ENCODE results near the gene DBH.

DBH gene

DNA sequence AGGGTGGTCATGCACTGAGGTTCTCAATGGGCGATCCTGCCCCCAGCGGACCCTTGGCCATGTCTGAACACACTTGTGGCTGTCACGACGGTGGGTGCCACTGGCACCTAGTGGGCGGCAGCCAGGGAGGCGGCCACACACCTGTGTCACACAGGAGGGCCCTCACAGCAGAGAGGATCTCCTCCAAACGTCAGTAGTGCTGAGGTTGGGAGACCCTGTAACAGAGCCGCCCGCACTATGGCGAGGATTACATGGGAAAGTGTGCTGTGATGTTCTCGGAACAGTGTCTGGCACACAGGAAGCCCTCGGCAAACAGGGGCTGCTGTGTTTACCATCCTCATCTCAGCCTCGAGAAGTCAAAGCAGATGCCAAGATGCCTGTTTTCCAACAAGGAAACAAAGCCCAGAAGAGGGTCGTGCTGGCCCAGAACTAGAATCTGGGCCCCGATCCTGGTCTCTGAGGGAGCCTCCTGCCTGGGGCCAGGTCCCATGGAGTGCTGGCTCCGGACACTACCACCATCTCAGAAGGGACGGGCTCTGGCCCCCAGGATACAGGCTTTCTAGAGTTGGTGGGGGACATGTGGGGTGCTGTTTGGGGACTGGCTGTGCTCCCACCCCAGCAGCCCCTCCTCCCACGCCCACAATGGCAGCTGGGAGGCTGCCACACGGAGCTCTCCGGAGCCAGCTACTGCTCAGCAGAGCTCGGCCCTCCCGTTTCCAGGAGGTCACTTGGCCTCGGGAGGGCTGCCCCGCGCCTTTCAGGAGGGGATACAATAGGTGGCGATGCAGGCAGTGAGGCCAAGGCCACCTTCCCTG is 48.2 kb downstream of the DBH start:
- no peak for DNase-seq (ENCODE audit: low read depth)

DNA sequence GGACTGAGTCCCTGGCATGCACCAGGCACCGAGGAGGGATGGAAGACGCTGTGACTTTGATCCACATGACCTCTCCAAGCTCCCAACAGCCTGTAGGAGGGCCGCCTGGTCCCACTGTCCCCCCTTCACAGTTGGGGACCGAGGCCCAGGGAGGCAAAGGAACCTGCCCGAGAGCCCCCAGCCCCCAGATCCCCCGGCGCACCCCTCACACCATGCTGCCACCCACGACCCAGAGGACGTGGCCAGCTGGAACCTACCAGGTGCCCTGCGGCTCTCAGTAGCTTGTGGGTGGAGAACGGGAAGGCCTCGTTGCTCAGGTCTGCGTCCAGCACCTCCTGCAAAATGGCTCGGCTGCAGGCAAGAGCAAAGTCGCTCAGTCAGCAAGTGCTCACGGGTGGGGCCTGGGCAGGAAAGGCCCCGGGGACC is 48.8 kb downstream of the DBH start:
- DNase-seq (ENCODE audit: low read depth) = no peak

DNA sequence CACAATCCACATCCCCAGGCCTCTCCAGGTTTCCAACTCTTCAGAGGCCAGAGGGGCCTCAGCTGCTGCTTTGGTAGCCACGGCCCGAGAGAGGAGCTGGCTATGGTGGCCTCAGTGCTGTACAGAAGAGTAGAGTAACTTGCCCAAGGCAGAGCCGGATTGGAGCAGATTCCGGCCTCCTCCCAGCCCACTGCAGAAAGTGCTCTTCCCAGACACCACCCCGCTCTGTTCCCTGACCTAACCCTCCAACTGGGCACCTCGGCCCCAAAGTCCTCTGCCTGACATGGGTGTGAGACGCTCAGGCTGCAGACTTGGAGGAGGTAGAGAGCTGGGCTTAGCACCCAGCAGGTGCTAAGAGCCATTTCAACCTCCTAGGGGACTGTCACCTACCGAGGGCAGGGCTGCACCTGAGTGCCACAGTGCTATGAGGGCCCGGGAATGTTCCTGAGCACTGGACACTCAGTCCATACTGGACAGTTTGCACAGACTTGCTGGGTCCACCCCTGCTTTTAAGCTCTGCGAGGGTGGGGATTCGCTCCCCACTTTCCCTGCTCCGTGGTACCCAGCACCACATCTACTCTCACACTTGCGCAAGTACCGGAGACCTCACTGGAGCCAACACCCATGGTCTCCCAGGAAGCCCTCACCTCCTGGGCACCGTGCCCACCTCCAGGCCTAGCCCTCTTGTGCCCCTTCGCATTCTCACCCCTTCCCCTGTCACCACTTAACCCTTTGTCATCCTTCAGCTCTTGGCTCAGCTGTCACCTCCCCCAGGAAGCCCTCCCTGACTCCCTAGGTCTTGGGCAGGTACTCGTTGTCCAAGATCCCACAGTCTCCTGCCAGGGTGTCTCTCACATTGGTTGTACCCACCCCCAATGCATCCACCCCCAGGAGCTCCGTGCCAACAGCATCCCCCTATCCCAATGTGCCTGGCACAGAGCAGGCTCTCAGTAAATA is 49.8 kb downstream of the DBH start:
- DNase-seq (ENCODE audit: low read depth) = no peak

DNA sequence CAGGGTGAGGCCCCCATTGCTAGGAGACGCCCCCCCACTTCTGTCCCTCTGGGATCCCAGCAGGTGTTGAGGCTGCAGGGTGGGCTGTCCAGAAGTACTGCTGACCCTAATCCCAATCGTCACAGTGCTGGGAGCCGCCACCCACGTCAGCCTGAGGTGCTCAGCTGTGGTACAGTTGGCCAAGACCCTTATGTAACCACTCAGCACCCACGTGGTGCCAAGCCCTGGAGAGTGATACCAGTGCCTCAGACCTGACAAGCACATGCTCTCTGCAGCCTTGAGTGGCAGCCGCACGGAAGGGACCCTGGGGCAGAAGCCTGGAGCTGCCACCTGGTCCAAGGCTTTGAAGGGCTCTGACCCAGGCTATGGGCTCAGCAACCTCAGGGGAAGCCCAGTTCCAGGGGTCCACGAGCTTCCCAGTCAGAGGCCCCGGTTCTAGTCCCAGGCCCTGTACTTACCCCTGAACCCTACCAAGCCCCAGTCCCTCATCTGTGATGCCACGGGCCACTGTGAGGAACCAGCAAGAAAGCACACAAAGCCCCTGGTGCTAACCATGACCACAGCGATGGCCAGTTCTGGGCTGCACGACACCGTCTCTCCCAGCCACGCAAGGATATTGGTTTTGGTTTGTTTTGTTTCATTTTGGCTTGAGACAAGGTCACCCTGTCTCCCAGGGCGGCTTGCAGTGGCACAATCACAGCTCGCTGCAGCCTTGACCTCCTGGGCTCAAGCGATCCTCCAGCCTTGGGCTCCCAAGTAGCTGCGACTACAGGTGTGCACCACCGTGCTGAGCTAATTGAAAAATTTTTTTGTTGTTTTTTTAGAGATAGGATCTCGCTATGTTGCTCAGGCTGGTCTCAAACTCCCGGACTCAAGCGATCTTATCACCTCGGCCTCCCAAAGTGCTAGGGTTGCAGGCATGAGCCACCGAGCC is 50.7 kb downstream of the DBH start:
- no peak for DNase-seq (ENCODE audit: low read depth)

DNA sequence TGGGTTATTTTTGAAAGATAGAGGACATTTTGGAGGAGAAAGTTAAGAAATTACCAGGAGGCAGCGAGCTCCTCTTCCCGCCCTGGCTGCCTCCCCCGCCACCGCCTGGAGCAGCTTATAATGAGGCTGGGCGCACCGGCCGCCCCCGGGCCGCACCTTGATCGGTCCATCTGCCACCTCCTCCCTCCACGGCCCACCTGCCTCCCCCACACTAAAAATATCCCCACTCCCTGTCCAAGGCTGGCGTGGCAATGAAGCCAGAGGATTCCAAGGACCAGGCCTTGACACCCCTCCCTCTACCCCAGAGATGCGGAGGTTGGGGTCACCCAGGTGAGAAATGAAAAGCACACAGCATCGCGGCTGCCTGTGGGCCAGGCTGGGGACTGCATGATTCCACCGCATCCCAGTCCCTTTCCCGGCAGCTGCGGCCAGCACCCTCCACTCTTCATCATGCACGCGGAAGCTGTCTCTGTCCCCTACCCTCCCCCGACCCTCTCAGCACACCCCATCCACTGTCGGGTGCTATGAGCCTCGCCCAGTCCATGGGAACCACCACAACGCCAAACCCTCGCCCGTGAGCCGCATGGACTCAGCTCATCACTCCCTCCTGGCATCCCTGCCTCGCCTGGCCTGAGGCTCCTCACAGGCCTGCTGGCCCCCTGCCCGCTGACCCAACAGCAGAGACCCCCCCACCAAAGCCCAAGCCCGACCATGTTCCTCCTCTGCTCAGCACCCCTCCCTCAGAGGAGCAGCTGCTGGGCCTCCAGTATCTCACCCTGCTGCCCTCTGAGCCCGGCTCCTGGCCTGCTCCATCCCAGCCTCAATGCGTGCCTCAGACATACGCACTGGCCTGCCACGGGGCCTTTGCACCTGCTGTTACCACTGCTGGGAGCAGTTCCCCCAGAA is 51.9 kb downstream of the DBH start:
- DNase-seq (ENCODE audit: low read depth) = no peak

DNA sequence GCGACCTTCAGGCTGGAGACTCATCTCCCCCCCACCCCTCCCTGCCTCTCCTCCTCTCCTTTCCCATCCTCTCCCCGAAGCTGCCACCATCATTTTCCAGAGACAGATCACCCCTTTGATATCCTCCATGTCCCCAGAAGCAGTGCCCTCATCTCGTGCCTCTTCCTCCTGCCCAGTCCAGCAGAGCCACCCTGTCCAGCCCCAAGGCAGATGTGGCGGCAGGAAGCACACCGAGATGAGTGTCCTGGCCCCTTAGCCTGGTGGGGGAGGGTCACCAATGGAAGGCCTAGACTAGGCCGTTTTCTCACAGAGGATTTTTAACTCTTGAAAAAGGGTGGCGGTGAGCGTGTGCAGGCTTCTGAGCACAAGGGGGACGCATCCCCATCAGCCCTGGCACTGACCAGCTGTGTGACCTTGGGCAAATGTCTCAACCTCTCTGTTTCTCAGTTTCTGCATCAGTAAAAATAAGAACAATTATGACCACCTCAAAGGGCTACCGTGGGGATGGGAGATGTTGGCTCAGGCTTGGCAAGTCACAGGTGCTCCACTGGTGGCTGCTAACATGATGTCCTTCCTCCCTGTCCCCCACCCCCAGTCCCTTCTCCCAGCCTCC is 53.1 kb downstream of the DBH start:
- DNase-seq (ENCODE audit: low read depth) = no peak

DNA sequence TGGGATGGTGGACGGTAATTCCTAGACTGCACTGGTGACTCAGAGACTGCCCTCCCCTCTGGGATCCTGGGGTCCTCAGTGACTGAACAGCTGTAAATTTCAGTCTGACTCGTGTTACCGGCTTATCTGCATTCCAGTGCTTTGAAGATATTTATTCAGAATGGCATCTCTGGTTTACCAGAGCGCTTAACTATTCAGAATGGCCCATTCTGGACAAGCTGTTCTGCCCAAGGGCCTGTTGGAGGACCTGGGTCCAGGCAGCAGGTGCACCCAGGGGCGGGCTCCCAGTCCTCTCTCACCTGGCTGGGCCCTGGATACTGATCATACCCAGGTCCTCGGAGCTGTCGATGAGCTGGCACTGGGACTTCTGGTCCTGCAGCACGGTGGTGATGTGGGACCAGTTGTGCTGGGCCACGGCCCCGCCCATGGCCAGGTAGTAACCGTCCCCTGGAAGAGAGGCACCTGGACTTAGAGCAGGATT is 54.0 kb downstream of the DBH start:
- no peak for DNase-seq (ENCODE audit: low read depth)

DNA sequence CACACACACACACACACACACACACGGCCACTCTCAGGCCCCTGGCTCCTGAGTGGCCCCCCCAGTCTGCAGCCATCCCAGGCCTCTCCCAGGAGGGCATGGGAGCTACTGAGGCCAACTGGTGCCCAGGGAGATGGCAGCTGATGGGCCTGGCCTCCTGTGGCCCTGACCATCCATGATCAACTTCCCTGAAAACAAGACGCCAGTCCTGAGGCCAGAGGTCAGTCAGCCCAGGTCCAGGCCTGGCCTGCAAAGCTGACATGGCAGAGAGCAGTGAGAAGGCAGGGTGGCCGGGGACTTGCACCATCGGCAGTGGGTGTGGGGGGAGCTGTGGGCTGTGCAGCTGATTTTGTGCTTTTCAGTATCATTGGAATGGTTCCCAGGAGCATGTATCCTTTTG is 55.0 kb downstream of the DBH start:
- DNase-seq (ENCODE audit: low read depth) = no peak

DNA sequence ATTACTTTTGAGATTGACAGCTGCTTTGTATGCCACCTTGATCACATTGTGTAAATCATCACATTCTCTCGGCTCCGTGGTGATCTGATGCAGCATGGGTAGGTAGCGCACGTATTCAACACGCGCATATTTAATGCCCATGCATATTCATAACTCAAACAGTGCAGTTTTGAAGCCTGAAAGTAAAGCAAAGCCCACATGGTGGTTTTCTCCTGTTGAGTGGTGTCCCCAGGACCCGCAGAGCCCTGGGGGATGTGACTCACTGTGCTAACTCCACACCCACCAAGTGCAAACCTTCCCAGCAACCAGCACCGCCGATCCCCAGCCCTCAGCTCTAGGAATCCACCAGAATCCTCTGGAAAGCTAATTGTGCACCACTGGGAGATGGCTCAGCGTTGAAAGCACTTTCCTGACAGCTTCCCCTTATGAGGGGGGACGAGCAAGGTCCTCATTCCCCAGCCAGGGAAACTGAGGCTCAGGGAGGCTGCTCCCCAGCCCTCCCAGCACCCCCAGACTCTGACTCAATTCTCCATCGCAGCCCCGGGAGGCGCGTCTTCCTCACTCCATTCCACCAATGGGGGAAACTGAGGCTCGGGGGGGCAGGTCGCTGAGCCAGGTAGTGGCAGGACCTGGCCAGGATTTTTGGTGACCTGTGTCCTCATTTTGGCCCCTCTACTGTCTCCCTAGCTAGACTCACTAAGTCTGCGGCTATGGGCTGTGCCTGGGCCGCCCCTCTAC is 55.6 kb downstream of the DBH start:
- DNase-seq (ENCODE audit: low read depth) = peak; percentile 41

DNA sequence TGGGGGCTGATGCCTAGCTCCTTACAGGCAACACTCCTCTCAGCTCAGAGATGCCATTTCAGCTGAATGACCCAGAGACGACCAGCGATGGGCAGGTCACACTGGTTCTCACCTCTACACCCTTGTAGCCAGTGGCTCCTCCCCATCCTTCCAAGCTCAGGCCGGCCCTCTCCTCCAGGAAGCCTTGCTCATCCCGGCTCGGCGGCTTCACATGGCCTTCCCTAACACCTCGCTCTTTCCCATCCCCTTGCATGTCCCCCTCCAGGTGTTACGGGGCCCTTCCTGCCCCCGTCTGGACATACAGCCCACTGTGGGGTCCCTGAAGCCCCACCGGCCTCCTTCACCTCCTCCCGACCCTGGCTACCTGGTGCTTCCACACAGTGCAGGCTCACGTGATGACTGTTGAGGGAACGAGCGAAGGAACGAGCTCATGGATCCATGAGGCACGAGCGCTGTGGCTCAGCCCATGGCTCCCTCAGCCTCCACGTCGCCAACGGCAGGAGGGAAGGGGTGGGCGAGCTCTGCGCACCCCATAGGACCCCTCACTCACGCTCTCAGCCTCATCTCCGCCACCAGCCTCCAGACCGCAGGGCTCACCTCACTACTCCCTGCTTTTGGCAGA is 56.3 kb downstream of the DBH start:
- DNase-seq (ENCODE audit: low read depth) = no peak

DNA sequence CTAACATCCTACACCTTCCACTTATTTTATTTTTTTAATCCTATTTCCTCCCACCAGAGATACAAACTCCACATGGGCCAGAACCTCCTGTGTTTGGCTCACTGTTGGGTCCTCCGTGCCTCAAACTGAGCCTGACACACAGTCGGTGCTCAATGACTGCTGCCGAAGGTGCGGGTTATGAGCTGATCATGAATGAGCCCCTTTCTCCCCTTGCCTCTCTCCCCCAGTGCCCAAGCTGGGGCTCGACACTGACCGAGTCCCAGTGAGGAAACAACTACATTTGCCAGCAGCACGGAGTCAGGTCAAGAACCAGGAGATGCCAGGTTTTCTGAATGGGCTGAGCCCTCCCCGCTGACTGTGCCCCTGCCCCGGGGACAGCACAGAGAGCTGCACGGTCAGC is 57.0 kb downstream of the DBH start:
- DNase-seq (ENCODE audit: low read depth) = no peak

DNA sequence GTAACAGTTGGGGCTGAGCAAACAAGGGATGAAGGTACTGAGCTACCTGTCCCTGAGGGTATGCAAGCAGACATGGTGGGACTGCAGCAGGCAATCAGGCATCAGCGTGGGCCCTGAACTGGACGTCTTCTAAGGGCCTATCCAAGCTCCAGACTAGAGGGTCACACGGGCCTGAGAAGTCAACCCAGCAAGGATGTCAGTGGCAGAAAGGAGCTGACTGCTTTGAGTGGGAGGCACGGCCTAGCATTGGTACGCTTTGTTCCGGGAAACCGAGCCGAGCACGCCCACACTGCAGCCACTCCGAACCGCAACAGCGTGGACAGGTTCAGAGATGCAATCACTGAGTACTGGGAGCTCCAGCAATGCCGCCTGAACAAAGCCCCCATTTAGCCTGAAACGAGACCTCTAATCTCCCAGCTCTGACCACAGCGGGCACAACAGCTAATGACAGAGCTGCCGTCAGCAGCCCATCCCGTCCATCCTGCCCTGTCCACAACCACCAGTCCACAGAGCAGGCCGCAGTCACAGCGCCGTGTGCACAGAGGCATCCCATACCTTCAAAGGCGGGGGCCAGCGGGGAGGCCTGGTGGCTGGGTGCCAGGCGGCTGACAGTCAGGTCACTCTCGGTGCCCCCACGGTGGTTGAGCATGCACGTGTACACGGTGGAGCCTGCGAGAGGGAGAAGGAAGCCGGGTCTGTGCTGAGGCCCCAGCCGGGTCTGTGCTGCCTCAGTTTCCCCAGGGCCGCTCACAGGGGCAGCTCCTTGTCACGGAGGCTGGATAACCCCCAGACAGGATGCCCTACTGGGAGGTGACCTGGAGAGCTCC is 57.8 kb downstream of the DBH start:
- no peak for DNase-seq (ENCODE audit: low read depth)

DNA sequence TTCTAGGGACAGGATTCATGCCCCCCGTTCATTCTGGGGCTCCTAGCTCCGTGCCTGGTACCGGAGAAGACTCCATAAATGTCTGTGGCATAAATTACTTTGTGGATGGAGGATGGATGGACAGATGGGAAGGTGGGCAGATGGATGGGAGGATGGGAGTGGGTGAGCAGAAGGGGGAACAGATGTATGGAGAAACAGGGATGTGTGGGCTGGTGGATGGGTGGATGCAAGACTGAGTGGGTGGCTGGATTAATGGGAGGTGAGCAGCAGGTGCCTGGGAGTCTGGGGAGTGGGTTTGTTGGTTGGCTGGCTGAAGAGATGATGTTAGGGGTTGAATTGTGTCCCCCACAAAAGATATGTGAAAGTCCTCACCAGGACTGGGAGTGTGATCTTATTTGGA is 58.5 kb downstream of the DBH start:
- DNase-seq (ENCODE audit: low read depth) = no peak

DNA sequence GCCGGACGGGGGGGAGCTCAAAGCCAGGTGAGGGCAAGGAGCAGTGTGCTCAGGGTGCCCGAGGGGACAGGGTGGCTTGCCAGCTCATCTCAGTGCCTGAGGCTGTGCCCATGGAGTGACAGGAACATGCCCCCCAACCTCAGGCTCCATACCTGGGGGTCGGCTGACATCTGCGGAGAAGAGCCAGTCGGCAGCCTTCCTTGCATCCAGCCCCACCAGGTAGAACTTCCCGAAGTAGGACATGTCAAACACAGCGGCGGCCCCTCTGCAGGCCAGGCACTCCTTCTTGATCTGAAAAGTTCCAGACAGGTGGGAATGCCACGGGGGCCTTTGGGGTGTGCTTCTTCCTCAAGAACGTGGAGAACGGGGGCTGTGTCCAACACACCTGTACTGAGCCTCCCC is 59.9 kb downstream of the DBH start:
- DNase-seq (ENCODE audit: low read depth) = no peak

DNA sequence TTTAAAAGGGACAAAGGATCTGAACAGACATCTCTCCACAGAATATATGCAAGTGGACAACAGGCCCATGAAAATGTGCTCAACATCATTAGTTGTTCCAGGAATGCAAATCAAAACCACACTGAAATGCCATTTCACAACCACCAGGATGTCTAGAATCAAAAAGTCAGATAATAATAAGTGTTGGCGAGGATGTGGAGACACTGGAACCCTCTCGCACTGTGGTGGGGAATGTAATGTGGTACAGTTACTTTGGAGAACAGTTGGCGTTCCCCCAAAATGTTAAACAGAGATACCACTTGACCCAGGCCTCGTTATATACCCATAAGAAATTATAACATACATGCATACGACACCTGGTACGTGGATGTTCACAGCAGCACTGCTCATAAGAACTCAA is 63.4 kb downstream of the DBH start:
- DNase-seq (ENCODE audit: low read depth) = no peak

DNA sequence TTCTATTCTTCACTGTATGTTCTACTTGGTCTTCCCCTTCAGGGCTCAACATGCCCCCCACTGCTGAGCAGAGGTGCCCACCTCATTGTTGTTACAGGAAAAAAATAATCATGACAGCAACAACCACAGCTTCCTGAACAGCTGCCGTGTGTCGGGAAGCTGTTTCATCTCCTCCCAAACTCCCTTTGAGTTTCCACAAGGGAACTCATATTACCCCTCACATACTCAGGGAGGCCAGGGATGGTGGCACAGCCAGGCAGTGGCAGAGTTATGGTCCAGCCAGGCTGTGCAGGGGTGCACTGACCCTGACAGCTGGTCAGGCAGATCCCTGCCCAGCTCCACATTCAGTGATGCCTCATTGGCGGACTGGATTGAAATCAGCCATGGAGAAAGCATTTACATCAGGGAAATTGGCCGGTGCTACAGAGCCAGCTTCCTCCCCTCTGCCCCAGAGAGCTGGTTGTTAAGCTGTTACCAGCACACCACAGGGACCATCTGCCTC is 64.7 kb downstream of the DBH start:
- no peak for DNase-seq (ENCODE audit: low read depth)

DNA sequence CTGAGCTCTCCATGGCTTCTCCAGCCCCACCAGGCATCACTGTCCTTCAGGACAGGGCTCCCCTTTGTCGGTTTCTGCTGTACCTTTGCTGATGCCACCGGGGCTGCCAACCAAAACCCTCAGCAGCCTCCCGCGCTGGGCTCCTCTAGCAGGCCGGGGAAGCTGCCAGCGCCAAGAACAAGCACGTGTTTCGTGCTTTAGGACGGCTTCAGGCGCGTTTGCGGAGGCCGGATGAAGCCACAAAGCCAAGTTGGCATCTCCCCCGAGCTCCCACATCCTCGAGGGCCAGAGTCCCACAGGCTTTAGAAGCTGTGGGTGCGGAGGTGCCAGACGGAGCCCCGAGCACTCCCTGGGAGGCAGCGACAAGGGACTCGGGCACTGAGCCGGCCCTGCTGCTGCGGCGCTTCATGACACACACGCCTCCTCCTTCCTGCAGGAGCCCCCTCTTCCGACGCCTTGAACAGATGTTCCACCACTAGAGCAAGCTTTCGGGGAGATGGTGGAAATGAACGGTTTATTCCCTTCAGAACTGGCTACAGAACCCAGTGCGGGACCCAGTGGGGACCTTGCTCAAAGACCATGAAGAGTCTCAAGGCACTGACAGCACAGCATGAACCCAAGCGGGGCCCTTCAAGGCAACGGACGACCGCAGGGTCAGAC is 65.3 kb downstream of the DBH start:
- DNase-seq (ENCODE audit: low read depth) = peak; percentile 41
